NAMALWA (cell line): ENCODE results near the gene CNPY4.
"Not testable (repeated sequence)": the region's sequence is repeated elsewhere in the genome, so short reads cannot be mapped to it uniquely, and the experiment has no call there.

Experiments
- DNase-seq: peaks from one replicate; pipeline ENCODE4 v3.0.0-alpha.2; 2015; ENCODE audit warnings: low spot score

The CNPY4 gene

DNA sequence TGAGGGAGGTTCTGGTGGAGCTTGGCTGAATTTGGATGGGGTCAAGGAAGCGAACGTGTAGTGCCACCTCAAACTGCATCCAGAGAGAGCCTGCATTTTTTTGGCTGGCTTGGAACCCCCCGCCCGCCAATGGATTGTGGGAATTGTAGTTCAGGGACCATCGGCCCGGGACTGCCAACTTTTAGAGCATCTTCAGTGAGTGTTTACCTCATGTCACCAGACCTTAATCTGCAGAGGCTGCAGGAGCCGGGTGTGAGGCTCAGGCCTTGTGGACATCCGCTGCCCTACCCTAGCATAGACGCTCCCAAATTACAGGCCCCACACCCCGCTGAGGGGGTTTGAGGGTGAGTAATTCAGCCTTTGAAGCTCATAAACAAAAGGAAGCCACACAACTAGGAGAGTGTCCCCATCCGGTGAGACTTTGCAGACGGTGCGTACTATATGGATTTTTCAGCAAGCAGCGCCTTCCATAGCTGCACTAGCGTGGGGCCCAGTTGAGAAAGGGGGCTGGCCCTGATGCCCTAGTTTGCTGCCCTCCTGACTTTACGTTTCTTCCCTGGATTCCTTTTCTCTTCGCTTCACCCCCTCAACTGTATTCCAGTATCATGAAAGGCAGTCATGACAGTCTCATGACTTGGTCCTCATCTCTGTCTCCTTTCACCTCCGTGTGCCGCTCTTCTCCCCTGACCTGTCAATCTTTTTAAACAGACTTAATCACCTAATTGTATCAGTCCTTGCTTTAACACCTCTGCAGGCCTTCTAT is 717 bp downstream of the CNPY4 start:
- DNase-seq: peak; percentile 92

DNA sequence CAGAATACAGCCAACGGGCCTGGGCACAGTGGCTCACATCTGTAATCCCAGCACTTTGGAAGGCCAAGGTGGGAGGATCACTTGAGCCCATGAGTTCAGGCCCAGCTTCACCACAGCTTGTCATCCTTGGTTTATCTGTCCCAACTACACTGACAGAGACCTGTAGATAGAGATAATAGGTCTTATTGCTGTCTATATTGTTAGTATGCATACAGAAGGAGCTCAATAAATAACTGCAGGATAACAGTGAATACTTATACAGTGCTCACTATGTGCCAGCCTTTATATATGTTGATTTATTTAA is 1.3 kb downstream of the CNPY4 start:
- DNase-seq: no peak

DNA sequence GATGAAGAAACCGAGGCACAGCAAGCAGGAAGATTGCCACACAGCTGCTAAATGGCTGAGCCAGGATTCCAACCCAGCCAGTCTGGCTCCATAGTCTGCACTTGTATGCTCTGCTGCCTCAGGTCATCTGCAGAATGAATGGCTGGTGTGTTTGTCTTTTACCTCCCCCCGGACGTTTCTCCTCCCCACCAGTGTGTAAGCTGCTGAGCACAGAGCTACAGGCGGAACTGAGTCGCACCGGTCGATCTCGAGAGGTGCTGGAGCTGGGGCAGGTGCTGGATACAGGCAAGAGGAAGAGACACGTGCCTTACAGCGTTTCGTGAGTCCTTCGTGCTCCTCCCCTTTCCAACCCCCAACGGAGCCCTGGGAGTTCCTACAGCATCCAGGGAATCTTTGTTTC is 2.6 kb downstream of the CNPY4 start:
- peak; percentile 6 for DNase-seq

DNA sequence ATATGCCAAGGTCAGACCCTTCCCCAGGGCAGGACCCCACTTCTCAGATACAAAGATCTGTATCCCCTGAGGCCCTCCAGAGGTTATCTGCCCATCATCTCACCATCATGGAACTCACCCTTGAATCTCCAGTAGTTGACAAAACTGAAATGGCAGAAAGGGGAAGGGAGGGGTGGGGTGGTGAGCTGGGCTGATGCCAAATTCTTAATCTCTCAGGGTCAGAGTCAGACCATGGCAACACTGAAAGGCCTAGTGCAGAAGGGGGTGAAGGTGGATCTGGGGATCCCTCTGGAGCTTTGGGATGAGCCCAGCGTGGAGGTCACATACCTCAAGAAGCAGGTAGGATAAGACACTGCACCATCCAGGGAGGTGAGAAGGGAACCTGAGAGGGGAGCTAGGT is 3.1 kb downstream of the CNPY4 start:
- DNase-seq: peak; percentile 16

DNA sequence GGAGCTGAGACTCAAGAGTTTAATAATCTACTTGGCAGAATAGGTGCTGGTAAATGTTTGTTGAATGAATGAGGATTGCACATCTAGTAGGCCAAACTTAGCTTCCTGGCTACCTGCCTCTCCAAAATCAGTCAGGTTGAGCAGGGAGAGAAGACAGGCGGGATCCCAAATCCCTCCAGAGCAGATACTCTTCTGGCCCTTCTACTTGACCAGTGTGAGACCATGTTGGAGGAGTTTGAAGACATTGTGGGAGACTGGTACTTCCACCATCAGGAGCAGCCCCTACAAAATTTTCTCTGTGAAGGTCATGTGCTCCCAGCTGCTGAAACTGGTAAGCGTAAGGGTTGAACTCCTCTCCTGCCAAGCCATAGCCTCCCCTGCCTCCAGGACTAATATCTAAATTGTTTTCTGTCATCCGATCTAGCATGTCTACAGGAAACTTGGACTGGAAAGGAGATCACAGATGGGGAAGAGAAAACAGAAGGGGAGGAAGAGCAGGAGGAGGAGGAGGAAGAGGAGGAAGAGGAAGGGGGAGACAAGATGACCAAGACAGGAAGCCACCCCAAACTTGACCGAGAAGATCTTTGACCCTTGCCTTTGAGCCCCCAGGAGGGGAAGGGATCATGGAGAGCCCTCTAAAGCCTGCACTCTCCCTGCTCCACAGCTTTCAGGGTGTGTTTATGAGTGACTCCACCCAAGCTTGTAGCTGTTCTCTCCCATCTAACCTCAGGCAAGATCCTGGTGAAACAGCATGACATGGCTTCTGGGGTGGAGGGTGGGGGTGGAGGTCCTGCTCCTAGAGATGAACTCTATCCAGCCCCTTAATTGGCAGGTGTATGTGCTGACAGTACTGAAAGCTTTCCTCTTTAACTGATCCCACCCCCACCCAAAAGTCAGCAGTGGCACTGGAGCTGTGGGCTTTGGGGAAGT is 5.1 kb downstream of the CNPY4 start:
- no peak for DNase-seq

GRCh38 chr7:100126239-100126930 is 7.0 kb downstream of the CNPY4 start:
- no peak for DNase-seq

- DNase-seq: peak; percentile 96
These were observed 7.8 kb downstream of the CNPY4 start, which contains the start of gene MBLAC1 for GRCh38 chr7:100126931-100127865. MBLAC1 (plus strand) TSS chr7:100126967; CDS start chr7:100127396, 429 bp downstream.

- DNase-seq: peak; percentile 80
These were observed 8.6 kb downstream of the CNPY4 start for GRCh38 chr7:100127866-100128636.

DNA sequence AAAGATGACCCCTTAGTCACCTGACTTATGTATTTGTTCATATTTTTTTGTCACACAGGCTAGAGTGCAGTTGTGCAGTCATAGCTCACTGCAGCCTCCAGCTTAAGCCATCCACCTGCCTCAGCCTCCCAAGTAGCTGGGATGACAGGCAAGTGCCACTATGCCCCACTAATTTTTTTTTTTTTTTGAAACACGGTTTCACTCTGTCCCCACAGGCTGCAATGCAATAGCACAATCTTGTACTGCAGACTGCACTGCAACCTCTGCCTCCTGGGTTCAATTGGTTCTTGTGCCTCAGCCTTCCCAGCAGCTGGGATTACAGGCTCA is 9.2 kb downstream of the CNPY4 start:
- peak; percentile 36 for DNase-seq

- peak; percentile 9 for DNase-seq
These were observed 10.8 kb downstream of the CNPY4 start for GRCh38 chr7:100130220-100130607.

DNA sequence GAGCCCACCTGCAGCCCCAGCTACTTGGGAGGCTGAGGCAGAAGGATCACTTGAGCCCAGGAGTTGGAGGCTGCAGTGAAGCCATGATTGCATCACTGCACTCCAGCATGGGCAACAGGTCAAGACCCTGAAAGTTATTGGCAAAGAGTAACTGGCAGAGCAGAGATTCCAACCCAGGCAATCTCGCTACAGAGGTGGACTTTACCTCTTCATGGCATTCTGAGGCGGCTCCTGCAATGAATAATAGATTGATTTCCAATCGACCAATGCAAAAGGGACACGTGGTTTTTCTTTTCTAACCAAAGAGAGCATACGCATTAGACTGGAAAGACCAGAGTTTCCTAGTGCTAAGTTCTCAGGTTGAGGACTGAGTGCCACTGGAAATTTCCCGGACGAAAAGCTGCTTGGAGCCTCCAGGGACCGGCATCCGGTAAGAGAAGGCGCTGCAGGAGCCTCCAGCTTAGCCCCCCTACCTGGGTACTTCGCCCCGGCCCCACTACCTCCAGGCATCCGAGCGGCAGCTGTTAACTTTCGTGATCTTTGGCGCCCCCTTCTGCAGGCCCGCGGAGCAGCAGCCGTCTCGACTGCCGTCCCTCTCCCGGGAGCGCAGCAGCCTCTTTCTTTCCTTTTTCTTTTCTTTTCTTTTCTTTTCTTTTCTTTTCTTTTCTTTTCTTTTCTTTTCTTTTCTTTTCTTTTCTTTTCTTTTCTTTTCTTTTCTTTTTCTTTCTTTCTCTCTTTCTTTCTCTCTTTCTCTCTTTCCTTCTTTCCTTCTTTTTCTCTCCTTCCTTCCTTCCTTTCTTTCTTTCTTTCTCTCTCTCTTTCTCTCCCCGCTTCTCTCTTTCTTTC is 11.4 kb downstream of the CNPY4 start:
- peak; percentile 86 for DNase-seq

- no peak for DNase-seq
These were observed 12.7 kb downstream of the CNPY4 start for GRCh38 chr7:100132126-100132525.

- DNase-seq: peak; percentile 67
These were observed 13.3 kb downstream of the CNPY4 start for GRCh38 chr7:100132697-100133151.

- DNase-seq: peak; percentile 19
These were observed 18.7 kb downstream of the CNPY4 start for GRCh38 chr7:100137851-100138760.

DNA sequence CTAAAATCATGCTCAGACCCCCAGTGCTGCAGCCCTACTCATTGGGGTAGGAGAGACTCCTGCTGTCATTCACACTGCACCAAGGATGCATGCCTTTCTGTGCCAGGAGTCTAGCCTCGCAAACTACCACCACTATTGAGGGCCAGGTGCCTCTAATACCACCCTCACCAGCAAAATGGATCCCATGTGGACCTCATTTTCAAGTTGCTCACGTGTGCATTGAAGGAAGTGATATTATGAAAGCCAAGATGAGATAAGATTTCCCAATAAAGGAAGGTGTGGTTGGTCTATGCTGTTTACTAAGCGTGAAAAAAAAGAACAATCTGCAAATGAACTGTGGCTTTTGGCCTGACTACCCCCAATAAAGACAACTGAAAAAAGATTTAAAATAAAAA is 22.1 kb downstream of the CNPY4 start:
- peak; percentile 17 for DNase-seq

GRCh38 chr7:100142461-100142860 is 23.0 kb downstream of the CNPY4 start:
- no peak for DNase-seq

GRCh38 chr7:100146350-100146749 is 26.9 kb downstream of the CNPY4 start:
- not testable (repeated sequence) for DNase-seq

DNA sequence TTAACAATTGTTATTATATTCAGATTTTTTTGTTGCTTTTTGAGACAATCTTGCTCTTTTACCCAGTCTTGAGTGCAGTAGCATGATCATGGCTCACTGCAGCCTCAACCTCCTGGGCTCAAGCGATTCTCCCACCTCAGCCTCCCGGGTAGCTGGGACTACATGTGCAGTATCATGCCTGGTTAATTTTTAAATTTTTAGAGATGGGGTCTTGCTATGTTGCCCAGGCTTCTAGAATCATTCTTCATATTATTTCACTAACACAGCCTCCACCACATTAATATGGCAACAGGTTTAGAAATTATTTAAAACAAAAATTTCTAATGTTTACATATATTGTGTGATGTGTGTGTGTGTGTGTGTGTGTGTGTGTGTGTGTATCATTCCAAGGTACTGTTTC is 27.8 kb downstream of the CNPY4 start:
- no peak for DNase-seq

DNA sequence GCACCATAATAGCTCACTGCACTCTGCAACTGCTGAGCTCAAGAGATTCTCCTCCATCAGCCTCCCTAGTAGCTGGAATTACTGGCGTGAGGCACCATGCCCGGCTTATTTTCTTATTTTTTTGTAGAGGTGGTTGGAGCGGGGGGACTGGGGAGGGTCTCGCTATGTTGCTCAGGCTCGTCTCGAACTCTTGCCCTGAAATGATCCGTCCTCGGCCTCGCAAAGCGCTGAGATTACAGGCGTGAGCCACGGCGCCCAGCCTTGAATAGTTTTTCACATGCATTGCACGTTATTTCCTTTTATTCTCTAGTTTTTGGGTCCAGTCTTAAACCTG is 28.8 kb downstream of the CNPY4 start:
- DNase-seq: no peak
